ENCODE data around the gene ITGB6. TPM values are rescaled to one million over a fixed set of nuclear protein-coding genes. Genes with fewer than 3 reads are reported as not detected.

The ITGB6 gene
- total RNA-seq, 2 donors from 2014 or later: 0.24 TPM; not detected in 1

- Mint-ChIP-seq H3K36me3 (ENCODE audit: low read depth) (no peaks in the 10 kb centered on the region), H3K4me1 (peaks cover 21% of the 10 kb centered on the region), H3K9me3 (peaks cover 12% of the 10 kb centered on the region), H3K27me3 (ENCODE audit: insufficient read depth) (no peaks in the 10 kb centered on the region), H3K27ac (no peak overlapping the region), H3K4me3 (no peak overlapping the region)
- no peak for TF ChIP-seq CTCF (conservative IDR thresholded peaks at IDR 0.05)
- Histone ChIP-seq H3K9ac (ENCODE audit: extremely low read depth, low read length, poor library complexity, severe bottlenecking) (no peak overlapping the region), H3K36me3 (ENCODE audit: control insufficient read depth, insufficient read depth, low read length) (no peaks in the 10 kb centered on the region), H3K4me3 (ENCODE audit: low read length) (no peak overlapping the region), H3K4me1 (ENCODE audit: control insufficient read depth, insufficient read depth, low read length) (peaks cover 3% of the 10 kb centered on the region), H3K9me3 (ENCODE audit: control insufficient read depth, low read length) (peaks cover 35% of the 10 kb centered on the region), H3K27me3 (ENCODE audit: control insufficient read depth, insufficient read depth, low read length, poor library complexity, severe bottlenecking) (no peaks in the 10 kb centered on the region), H3K27ac (ENCODE audit: low read depth, low read length) (no peak overlapping the region)
- DNase-seq: no peak
- WGBS, 2 experiments (ENCODE audit: insufficient coverage in 1 of 2, insufficient read length in 1 of 2): 80 to 89% methylated on average over 1 to 2 of the region's 2 CpGs
Measured at GRCh38 chr2:160201849-160202539, 1.9 kb upstream of the ITGB6 start.

DNA sequence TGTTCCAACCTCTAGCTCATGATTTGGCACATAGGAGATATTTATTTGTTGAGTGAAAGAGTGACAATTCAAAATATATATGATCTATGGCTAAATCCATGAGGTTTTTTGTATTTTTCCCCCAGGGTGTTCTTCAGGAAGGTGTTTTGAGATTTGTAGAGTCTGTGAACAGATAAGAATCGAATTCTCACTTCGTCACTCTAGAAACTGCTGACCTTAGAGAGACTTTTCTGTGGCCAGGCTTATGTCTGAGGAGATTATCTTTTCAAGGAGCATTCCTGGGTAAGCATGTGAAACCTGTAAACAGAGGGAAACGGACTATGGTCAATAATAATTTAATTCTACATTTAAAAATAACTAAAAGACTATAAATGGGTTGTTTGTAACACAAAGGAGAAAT is 849 bp upstream of the ITGB6 start:
- H3K27me3 Mint-ChIP-seq (ENCODE audit: insufficient read depth): no peaks in the 10 kb centered on the region
- no peak overlapping the region for H3K27ac Mint-ChIP-seq
- DNase-seq: no peak
- no peak overlapping the region for H3K4me3 Mint-ChIP-seq
- Histone ChIP-seq H3K27me3 (ENCODE audit: control insufficient read depth, insufficient read depth, low read length, poor library complexity, severe bottlenecking) (no peaks in the 10 kb centered on the region), H3K4me1 (ENCODE audit: control insufficient read depth, insufficient read depth, low read length) (peaks cover 3% of the 10 kb centered on the region), H3K9ac (ENCODE audit: extremely low read depth, low read length, poor library complexity, severe bottlenecking) (no peak overlapping the region), H3K4me3 (ENCODE audit: low read length) (no peak overlapping the region), H3K36me3 (ENCODE audit: control insufficient read depth, insufficient read depth, low read length) (no peaks in the 10 kb centered on the region), H3K27ac (ENCODE audit: low read depth, low read length) (no peak overlapping the region), H3K9me3 (ENCODE audit: control insufficient read depth, low read length) (peaks cover 24% of the 10 kb centered on the region)
- no peak for TF ChIP-seq CTCF (conservative IDR thresholded peaks at IDR 0.05)
- peaks cover 21% of the 10 kb centered on the region for H3K4me1 Mint-ChIP-seq
- 66 to 94% methylated on average over 2 to 3 of the region's 3 CpGs for WGBS, 2 experiments (ENCODE audit: insufficient coverage in 1 of 2, insufficient read length in 1 of 2)
- peaks cover 12% of the 10 kb centered on the region for H3K9me3 Mint-ChIP-seq
- no peaks in the 10 kb centered on the region for H3K36me3 Mint-ChIP-seq (ENCODE audit: low read depth)

DNA sequence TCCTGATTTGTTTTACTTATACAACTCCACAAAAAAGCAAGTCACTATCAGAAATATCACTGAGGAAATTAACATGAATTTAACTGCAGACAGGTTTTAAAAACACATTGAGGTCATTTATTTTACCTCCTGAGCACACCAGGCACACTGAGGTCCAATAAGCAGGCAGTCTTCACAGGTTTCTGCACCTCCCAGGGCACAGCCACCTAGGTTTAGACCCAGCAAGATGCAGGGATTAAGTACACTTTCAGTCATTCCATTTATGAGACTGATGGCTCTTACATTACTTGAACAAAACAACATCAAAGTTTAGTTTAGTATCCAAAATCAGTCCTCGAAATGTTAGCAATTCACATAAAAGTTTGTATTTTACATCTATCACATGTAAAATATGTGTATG is 1.0 kb downstream of the ITGB6 start:
- H3K4me1 ChIP-seq (ENCODE audit: control insufficient read depth, insufficient read depth, low read length): peaks cover 3% of the 10 kb centered on the region
- Mint-ChIP-seq H3K4me3 (no peak overlapping the region), H3K27ac (no peak overlapping the region), H3K4me1 (peaks cover 21% of the 10 kb centered on the region), H3K9me3 (peaks cover 12% of the 10 kb centered on the region), H3K36me3 (ENCODE audit: low read depth) (no peaks in the 10 kb centered on the region), H3K27me3 (ENCODE audit: insufficient read depth) (peaks cover 2% of the 10 kb centered on the region)
- no peaks in the 10 kb centered on the region for H3K36me3 ChIP-seq (ENCODE audit: control insufficient read depth, insufficient read depth, low read length)
- no peaks in the 10 kb centered on the region for H3K27me3 ChIP-seq (ENCODE audit: control insufficient read depth, insufficient read depth, low read length, poor library complexity, severe bottlenecking)
- no peak overlapping the region for H3K27ac ChIP-seq (ENCODE audit: low read depth, low read length)
- no peak for DNase-seq
- no peak overlapping the region for H3K9ac ChIP-seq (ENCODE audit: extremely low read depth, low read length, poor library complexity, severe bottlenecking)
- TF ChIP-seq CTCF (conservative IDR thresholded peaks at IDR 0.05): no peak
- H3K4me3 ChIP-seq (ENCODE audit: low read length): no peak overlapping the region
- 100% methylated on average over 1 of the region's 1 CpG; no CpG with 5 or more reads in 1 of the 2 experiments for WGBS, 2 experiments (ENCODE audit: insufficient coverage in 1 of 2, insufficient read length in 1 of 2)
- H3K9me3 ChIP-seq (ENCODE audit: control insufficient read depth, low read length): peaks cover 13% of the 10 kb centered on the region
